Neural cell (in vitro differentiated cells): ENCODE data around the gene LTBP1.

Experiments used
- CTCF ChIP-seq: fragments of 450-650 bp; IDR thresholded peaks from 2 replicates; pipeline ENCODE4 v1.5.1; 2014; ENCODE audit warnings: antibody characterized with exemption, mild to moderate bottlenecking, moderate library complexity; ENCODE audit not compliant: poor library complexity, severe bottlenecking
- POLR2AphosphoS5 ChIP-seq: IDR thresholded peaks from 2 replicates; pipeline ENCODE4 v1.6.1; 2012
- RAD21 ChIP-seq: fragments of 450-650 bp; conservative IDR thresholded peaks from 2 replicates; pipeline ENCODE4 v1.6.1; 2014; ENCODE audit warnings: antibody characterized with exemption, mild to moderate bottlenecking, moderate library complexity

GRCh38 chr2:33093283-33093993, 146.7 kb downstream of the LTBP1 start:
- TF ChIP-seq CTCF: no peak
- no peak for TF ChIP-seq RAD21
- TF ChIP-seq POLR2AphosphoS5: no peak
